Measurements from ENCODE around the gene DSPP. TPM values are rescaled to one million over a fixed set of nuclear protein-coding genes. Genes with fewer than 3 reads are reported as not detected.

The DSPP gene
- polyA plus RNA-seq, 1 donor (not counting 4 experiments of a cell fraction or from before 2014, with no cell fraction given): not detected

- H3K9me1 ChIP-seq (ENCODE audit: control insufficient read depth, extremely low read depth, insufficient read depth, low read length): no peaks in the 10 kb centered on the region
- no peaks in the 10 kb centered on the region for H3K4me1 ChIP-seq (ENCODE audit: control insufficient read depth, extremely low read depth, insufficient read depth, low read length)
- H3K9me3 ChIP-seq (ENCODE audit: control insufficient read depth, low read depth, low read length): no peaks in the 10 kb centered on the region
- H3K4me2 ChIP-seq (ENCODE audit: control insufficient read depth, extremely low read depth, insufficient read depth, low read depth, low read length): no peak overlapping the region
- H2AFZ ChIP-seq (ENCODE audit: control insufficient read depth, low read length): no peak overlapping the region
- H3K9ac ChIP-seq (ENCODE audit: control insufficient read depth, extremely low read depth, insufficient read depth, low read length): no peak overlapping the region
- no peaks in the 10 kb centered on the region for H4K20me1 ChIP-seq (ENCODE audit: control insufficient read depth, extremely low read depth, insufficient read depth, low read length)
- H3K27me3 ChIP-seq (ENCODE audit: control insufficient read depth, extremely low read depth, insufficient read depth, low read length): peaks cover 6% of the 10 kb centered on the region
- dilution Hi-C loops (cut with MboI; ENCODE audit: extremely low pct_ligation_motif_present, low sequenced_read_pairs): no loop called here
- no peaks in the 10 kb centered on the region for H3K79me2 ChIP-seq (ENCODE audit: control insufficient read depth, insufficient read depth, low read length)
- H3K27ac ChIP-seq (ENCODE audit: control insufficient read depth, insufficient read depth, low read length): no peak overlapping the region
- FAIRE-seq: no peak
- no peak for DNase-seq (ENCODE audit: low read depth, low spot score)
- H3K4me3 ChIP-seq (ENCODE audit: control insufficient read depth in 2 of 3, extremely low read depth in 1 of 3, insufficient read depth in 2 of 3, low read depth in 1 of 3, low read length in 3 of 3): no peak overlapping the region
- no peaks in the 10 kb centered on the region for H3K36me3 ChIP-seq (ENCODE audit: control insufficient read depth in 2 of 2, extremely low read depth in 1 of 2, insufficient read depth in 2 of 2, low read length in 2 of 2)
- TF ChIP-seq CTCF (optimal IDR thresholded peaks at IDR 0.05 in 1 of 3, IDR thresholded peaks at IDR 0.05 in 1 of 3, conservative IDR thresholded peaks at IDR 0.05 in 1 of 3; ENCODE audit: extremely low read depth in 1 of 3, insufficient read depth in 2 of 3, low read length in 3 of 3) (no peak), EZH2 (IDR thresholded peaks at IDR 0.05; ENCODE audit: low read length) (no peak)
Measured at GRCh38 chr4:87620491-87620890, 12.2 kb downstream of the DSPP start.

- no peak for FAIRE-seq
- Histone ChIP-seq H3K27ac (ENCODE audit: control insufficient read depth, insufficient read depth, low read length) (no peak overlapping the region), H3K9me3 (ENCODE audit: control insufficient read depth, low read depth, low read length) (no peaks in the 10 kb centered on the region), H4K20me1 (ENCODE audit: control insufficient read depth, extremely low read depth, insufficient read depth, low read length) (no peaks in the 10 kb centered on the region), H3K9me1 (ENCODE audit: control insufficient read depth, extremely low read depth, insufficient read depth, low read length) (no peaks in the 10 kb centered on the region), H3K27me3 (ENCODE audit: control insufficient read depth, extremely low read depth, insufficient read depth, low read length) (peaks cover 6% of the 10 kb centered on the region), H3K4me2 (ENCODE audit: control insufficient read depth, extremely low read depth, insufficient read depth, low read depth, low read length) (no peak overlapping the region), H3K36me3 (ENCODE audit: control insufficient read depth in 2 of 2, extremely low read depth in 1 of 2, insufficient read depth in 2 of 2, low read length in 2 of 2) (no peaks in the 10 kb centered on the region), H3K79me2 (ENCODE audit: control insufficient read depth, insufficient read depth, low read length) (no peaks in the 10 kb centered on the region), H2AFZ (ENCODE audit: control insufficient read depth, low read length) (no peak overlapping the region), H3K4me3 (ENCODE audit: control insufficient read depth in 2 of 3, extremely low read depth in 1 of 3, insufficient read depth in 2 of 3, low read depth in 1 of 3, low read length in 3 of 3) (no peak overlapping the region), H3K4me1 (ENCODE audit: control insufficient read depth, extremely low read depth, insufficient read depth, low read length) (no peaks in the 10 kb centered on the region), H3K9ac (ENCODE audit: control insufficient read depth, extremely low read depth, insufficient read depth, low read length) (no peak overlapping the region)
- no peak for DNase-seq (ENCODE audit: low read depth, low spot score)
- dilution Hi-C loops (cut with MboI; ENCODE audit: extremely low pct_ligation_motif_present, low sequenced_read_pairs): no loop called here
- no peak for TF ChIP-seq EZH2 (IDR thresholded peaks at IDR 0.05; ENCODE audit: low read length)
- TF ChIP-seq CTCF (optimal IDR thresholded peaks at IDR 0.05 in 1 of 3, IDR thresholded peaks at IDR 0.05 in 1 of 3, conservative IDR thresholded peaks at IDR 0.05 in 1 of 3; ENCODE audit: extremely low read depth in 1 of 3, insufficient read depth in 2 of 3, low read length in 3 of 3): no peak
Measured at GRCh38 chr4:87622303-87622702, 14.0 kb downstream of the DSPP start.
